ENCODE measurements around the gene SGPP1. TPM values are rescaled to one million over a fixed set of nuclear protein-coding genes. Genes with fewer than 3 reads are reported as not detected.

Gene SGPP1
- total RNA-seq, 3 donors from 2014 or later = 12.5 to 18.4 (median 17.0) TPM

DNA sequence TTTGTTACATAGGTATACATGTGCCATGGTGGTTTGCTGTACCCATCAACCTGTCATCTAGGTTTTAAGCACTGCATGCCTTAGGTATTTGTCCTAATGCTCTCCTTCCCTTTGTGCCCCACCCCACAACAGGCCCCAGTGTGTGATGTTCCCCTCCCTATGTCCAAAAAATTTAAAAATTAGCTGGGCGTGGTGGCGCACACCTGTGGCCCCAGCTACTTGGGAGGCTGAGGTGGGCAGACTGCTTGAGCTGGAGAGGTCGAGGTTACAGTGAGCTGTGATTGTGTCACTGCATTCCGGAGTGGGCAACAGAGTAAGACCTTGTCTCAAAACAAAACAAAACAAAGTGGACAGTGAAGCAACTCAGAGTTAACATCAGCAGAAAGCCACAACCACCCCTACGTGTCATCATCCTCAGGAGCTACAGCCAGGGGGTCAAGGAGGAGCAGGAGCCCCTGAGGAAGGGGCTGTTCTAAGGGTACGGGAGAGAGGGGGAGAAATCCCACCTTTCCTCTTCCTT is 36.8 kb upstream of the SGPP1 start:
- Histone ChIP-seq H3K36me3 (ENCODE audit: low read depth) (no peaks in the 10 kb centered on the region), H3K9me3 (no peaks in the 10 kb centered on the region), H3K4me1 (ENCODE audit: low read depth) (peaks cover under 1% of the 10 kb centered on the region), H3K4me3 (no peak overlapping the region)
- no peak for TF ChIP-seq CTCF (IDR thresholded peaks at IDR 0.05)
- ATAC-seq = no peak
- intact Hi-C loops (cut with DNase I, micrococcal nuclease) = no loop called here
- DNase-seq = no peak

DNA sequence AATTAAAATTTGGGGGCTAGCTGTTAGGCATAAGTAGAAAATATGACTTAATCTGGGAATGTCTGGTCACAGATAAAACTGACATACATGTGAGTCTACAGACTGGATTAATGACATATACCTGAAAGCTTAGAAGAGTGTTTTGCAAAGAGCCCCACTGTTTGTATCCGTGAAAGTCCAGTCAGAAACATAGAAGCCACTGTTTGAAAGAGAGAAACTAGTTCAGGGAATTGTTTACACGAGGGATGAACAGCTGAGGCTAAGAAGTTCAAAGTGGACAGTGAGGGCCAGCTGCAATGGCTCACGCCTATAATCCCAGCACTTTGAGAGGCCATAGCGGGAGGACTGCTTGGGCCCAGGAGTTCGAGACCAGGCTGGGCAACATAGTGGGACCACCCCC is 36.2 kb upstream of the SGPP1 start:
- Histone ChIP-seq H3K4me1 (ENCODE audit: low read depth) (peaks cover 2% of the 10 kb centered on the region), H3K4me3 (no peak overlapping the region), H3K36me3 (ENCODE audit: low read depth) (no peaks in the 10 kb centered on the region), H3K9me3 (no peaks in the 10 kb centered on the region)
- DNase-seq (no peak), ATAC-seq (no peak)
- TF ChIP-seq CTCF (IDR thresholded peaks at IDR 0.05) = no peak
- intact Hi-C loops (cut with DNase I, micrococcal nuclease) = no loop called here

GRCh38 chr14:63761351-63762117 is 33.7 kb upstream of the SGPP1 start:
- ATAC-seq (no peak), DNase-seq (no peak)

DNA sequence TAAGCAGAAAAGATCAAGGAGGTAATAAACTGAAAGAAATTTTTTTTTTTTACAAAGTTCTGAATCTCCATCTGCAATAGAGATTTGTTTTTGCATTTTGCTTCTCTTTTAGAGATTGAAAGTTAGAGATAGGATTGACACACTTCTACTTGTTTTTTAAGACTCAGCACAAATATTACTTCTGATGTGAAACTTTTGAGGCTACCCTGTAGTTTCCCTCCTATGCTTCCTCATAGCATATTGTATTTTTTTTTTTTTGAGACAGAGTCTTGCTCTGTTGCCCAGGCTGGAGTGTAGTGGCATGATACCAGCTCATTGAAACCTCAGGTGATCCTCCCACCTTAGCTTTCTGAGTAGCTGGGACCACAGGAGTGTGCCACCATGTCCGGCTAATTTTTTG is 32.1 kb upstream of the SGPP1 start:
- DNase-seq = no peak

More at GRCh38 chr14:63761351-63762117, 33.7 kb upstream of the SGPP1 start:
- Histone ChIP-seq H3K4me1 (ENCODE audit: low read depth) (peaks cover 2% of the 10 kb centered on the region), H3K4me3 (no peak overlapping the region), H3K9me3 (no peaks in the 10 kb centered on the region), H3K36me3 (ENCODE audit: low read depth) (no peaks in the 10 kb centered on the region)
- no peak for TF ChIP-seq CTCF (IDR thresholded peaks at IDR 0.05)
- intact Hi-C loops (cut with DNase I, micrococcal nuclease) = no loop called here

DNA sequence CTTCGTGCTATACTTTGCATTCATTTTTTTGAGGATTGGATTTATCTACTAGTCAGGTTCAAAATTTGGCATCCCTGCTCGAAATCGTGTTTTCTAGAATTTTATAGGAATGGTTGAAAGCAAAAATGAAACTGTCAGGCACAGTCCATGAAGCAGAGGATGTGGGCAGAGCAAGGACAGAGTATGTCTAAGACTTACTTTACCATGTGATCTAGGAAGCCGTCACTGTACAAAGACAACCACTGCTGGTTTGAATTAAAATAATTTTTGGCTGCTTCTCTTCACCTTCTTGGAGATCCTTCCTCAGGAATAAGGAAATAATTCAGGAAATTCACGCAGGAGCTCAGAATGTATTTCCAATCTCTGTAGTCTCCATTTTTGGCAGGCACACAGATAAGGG is 31.6 kb upstream of the SGPP1 start:
- TF ChIP-seq CTCF (IDR thresholded peaks at IDR 0.05) = no peak
- ATAC-seq = peak; percentile 80
- peak in 1 of 3 donors; percentile 19 for DNase-seq
- Histone ChIP-seq H3K9me3 (no peaks in the 10 kb centered on the region), H3K4me3 (no peak overlapping the region), H3K4me1 (ENCODE audit: low read depth) (peaks cover 2% of the 10 kb centered on the region), H3K36me3 (ENCODE audit: low read depth) (no peaks in the 10 kb centered on the region)
- intact Hi-C loops (cut with DNase I, micrococcal nuclease) = no loop called here

More for the DNA sequence above, 32.1 kb upstream of the SGPP1 start:
- Histone ChIP-seq H3K4me1 (ENCODE audit: low read depth) (peaks cover 2% of the 10 kb centered on the region), H3K4me3 (no peak overlapping the region), H3K36me3 (ENCODE audit: low read depth) (no peaks in the 10 kb centered on the region), H3K9me3 (no peaks in the 10 kb centered on the region)
- no peak for ATAC-seq
- intact Hi-C loops (cut with DNase I, micrococcal nuclease) = no loop called here
- TF ChIP-seq CTCF (IDR thresholded peaks at IDR 0.05) = no peak
